GM18867 (cell line): Measurements from ENCODE around the gene DHCR24.

ENCODE experiments used
- ATAC-seq: cut with Tn5 transposase; IDR thresholded peaks from one replicate; pipeline ENCODE4 v1.9.1; 2021; ENCODE audit warnings: mild to moderate bottlenecking, moderate library complexity; ENCODE audit not compliant: unreplicated experiment

Gene DHCR24

DNA sequence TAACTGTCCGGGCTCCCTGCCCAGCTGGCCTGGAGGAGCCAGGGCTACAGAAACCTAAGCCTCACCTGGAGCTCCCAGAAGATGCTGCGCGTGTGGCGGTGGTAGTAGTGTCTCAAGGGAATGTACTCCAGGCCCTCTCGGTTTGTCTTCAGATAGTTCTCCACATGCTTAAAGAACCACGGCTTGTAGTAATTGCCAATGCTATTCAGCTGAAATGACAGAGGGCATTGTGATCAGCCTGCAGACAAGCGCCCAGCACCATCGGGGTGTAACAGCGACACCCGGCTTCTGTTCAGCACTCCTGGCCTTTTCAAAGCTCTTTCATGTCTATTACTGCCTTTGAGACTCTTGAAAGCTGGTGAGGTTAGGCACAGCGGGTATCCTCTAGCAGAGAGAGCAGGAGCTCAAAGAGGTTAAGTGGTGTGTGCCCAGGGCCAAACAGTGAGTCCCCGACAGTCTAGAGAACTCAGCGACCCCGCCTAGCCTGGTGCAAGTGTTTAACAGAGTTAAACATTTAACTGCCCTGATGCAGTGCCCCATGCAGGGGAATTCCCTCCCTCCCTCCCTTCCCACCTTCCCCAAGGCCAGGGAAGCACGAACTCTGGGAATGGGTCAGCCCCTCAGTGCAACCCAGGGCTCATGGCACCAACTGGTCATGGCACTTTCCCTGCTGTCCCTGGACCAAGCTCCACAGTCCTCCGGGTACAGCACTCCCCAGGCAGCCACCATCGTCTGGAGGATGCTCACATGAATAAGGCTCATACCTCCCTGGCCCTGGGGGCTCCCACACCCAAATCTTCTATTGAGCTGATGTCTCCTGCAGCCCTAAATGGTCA is 21.5 kb downstream of the DHCR24 start:
- ATAC-seq: no peak

DNA sequence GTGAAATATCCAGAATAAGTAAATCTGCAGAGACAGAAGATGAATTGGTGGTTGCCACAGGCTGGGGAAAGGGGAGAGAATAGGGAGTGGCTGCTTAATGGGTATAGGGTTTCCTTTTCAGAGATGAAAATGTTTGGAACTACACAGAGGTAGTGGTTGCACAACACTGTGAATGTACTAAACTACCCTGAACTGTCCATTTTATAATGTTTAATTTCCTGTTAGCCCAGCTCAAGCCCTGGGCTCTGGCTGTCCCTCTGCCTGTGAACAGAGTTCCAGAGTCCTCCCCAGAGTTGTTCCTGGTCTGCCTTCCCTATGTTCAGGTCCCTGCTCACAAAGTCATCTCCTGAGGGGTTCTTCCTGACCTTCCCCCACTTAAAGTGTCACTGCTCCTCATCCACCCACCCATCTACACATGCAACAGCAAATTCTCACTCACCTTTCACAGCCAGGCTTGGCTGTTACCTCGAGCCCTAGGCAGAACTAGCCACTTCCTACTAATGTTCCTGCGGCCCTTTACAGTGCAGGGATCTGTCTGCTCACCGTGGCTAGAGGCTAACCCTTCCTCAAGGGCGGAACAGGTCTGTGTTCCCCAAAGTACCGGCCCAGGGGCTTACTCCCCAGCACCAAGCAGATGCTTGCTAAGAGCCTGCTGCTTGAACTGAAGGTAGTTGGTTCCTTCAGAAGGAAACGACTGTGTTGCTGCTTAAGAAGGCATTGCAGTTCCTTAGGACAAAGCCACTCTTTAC is 22.4 kb downstream of the DHCR24 start:
- no peak for ATAC-seq

DNA sequence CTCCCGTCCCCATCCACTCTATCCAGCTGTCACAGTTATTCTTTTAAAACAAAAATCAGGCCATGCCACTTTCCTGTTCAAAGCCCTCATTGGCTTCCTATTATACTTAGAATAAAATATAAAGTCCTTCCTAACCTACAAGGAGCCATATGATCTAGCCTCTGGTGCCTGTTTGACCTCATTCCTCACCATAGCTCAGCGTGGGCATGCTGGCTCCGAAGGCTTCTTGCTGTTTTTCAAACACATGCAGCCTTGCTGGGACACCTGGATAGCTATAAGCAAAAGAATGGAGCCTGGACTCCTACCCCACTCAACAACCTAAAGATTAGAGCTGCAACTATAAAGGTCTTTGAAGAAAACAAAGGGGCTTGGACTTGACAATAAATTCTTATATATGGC is 23.7 kb downstream of the DHCR24 start:
- ATAC-seq: no peak

DNA sequence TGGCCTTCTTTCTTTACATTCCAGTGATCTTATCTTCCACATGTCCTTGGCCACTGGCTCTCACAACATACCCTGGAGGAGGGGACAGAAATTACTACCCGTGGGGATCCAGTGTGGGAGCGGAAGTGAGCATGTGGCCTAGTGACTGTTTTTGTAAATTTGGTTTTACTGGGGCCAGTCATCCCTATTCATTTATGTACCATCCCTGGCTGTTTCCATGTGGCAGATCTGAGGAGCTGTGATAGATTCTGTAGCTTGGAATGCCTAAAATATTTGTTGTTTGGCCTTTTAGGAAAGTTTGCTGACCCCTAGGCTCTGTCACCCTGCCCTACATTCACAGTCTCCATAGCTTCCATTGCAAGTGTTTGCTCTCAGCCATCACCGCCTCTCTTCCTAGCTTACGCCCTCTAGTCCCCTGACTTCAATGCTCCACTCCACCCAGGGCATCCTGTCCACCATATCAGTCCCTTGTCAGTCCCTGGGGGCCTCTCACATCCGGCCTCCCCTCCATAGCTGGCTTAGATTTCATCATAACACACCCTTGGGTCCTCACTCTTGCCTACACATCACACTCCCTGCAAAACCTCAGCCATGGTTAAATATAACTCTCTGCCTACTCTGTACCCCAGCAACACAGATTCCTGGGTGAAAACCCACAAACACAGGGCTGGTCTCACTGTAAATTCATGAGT is 25.8 kb downstream of the DHCR24 start:
- ATAC-seq: peak; percentile 57

DNA sequence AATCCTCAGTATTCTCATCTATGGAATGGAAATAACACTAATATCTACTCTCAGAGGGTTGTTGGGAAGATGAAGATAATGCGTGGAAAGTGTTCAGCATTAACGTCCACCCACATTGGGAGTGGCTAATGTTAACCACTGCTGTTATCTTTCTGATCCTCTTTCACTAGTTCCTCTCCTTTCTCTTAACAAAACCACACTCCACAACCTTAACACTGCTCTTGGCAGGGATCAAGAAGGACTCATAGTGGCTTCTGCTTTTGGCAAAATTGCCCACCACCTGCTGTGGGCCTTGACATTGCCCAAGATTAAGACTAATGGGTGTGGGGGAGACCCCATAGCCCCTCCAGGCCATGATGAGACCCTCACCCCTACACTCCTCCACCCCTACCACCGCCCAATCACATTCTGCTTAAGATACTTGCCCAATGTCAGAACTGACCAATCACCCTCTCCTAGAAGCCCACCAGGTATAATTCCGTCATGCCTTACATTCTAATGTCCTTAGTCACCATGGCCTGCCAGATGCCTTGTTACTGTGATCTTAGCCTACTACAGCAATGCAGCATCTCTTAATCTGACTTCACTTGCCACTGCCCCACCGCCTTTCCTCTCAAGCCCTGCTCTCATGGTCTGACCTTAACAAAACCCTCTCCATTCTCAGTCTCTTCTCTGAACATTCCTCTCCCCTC is 27.1 kb downstream of the DHCR24 start:
- ATAC-seq: no peak

DNA sequence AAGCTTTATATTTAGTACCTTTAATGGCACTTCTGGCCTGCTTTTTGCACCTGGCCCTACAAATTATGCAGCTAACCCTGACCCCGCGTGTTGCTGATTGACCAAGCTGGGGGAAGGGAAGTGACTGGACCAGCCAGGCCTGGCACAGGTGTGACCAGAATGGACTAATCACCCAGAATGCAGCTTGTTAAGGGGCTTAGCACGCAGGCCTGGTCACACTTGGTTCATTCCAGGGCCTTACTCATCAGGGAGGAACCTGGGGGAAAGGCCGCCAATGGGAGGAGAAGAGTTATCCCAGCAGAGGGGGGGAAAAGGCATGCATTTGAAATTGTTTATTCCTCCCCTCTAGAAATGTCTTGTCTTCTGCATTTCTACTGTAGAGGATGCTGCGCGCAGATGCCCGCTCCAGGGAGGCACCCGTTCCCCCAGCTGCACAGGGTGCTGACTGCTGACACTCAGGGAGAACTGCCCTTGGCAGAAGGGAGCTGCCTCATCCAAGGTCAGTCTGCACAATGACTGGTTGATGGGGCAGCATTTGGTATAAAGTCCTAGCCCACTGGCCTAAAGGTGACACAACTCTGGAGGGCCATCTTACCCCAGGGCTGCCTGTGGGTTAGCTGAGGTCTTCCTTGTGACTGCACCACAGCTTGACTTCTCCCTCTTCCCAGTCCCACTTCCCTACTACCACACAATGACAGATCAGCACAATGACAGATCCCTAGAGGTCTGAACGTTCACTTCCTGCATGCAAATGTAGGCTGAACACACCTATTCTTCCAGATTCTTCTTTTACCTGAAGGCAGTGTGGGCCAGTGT is 29.0 kb downstream of the DHCR24 start:
- no peak for ATAC-seq

DNA sequence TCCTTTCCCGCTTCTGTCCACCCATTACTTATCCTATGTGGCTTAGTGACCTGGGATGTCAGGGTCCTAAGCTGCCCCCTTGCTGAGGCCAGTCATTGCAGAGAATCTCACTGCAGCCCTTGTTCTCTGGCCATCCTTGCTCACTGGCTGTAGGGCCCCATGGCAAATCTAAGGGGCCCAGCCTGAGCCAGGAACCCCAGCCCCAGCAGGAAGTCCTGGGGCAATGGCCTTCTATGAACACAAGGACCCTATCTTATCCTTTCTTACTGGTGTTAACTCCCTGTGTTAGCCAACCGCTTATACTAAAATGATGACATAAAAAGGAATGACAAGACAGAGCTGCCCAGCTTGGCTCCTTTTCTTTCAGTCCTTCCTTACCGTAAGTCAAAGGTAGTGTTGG is 29.9 kb downstream of the DHCR24 start:
- ATAC-seq: no peak

DNA sequence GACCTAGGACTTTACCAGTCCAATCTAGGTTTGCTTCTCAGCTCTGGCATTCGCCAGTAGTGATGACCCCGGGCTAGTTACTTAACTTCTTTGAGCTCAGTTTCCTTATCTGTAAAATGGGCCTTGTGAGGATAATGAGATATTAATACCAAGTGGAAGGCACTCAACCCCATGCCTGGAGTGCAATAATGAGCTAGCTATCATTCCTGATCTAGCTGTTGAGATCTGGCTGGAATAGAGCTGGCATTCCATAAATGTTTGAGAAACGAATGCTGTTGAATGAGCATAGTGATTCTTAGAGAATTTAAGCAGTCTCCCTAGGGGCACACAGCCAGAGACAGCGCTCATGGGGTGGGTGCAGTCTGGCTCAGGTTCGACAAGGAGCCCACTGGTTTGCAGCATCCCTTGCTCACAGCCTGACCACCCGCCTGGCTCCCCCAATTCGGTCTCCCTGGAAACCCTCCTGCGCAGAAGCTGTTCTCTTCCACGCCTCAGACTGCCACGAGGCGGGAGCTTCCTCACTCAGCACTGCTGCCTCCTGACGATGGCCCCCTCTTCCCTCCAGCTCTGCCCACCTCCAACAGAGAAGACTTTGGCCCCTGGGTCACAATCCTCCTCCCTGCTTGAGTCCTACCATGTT is 32.5 kb downstream of the DHCR24 start:
- no peak for ATAC-seq

DNA sequence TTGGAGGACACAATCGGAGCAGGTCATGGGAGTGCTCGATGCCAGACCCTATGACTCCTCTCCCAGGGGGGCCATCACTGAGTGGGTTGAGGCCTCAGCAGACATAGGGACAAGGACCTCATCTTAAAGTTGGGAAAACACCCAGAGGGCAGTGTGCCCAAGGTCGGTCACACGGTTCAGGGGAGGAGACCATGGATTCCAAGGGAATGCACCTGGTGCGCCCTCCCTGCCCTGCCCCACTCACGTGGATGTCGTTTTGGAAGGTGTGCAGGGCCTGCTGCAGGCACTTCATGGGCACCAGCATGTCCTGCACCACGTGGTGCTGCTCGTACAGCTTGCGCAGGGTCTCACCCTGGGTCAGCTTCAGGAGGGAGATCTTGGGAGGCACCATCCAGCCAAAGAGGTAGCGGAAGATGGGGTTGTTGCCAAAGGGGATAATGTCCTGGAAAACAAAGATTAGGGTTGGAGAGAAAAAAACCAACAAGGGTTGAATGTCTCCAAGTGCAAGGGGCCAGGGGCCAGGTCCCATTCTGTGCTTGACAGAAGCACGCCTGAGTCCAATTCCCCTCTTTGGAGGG is 33.1 kb downstream of the DHCR24 start:
- no peak for ATAC-seq

DNA sequence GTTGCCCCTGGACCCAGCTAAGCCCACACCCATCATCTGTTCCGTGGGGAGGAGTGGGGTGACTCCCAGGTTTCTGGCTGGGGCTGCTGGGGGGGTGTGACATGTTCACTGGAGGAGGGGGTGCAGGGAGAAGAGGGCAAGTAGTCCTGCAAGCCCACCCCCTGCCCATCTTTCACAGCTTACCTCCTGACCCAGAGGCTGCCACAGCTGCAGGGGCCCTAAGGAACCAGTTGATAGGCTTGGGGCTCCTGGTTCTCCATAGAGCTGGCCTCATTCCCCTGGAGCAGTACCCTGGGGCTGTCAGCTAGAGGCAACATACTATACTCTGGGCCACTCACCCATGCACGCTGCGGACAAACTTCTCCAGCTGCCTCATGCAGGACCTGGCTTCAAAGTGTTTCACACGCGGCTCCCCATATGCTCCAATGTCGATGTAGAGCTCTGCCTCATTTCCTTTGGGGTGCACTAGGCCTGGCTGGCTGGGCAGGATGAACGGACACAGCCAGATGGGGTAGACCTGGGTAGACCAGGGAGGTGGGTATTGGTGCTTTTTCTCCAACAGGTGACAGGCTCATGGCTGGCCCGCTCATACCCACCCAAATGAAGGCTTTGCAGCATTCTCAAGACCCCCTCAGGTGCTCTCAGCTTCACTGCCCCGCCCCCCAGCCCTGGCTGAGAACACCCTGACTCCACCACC is 33.8 kb downstream of the DHCR24 start:
- no peak for ATAC-seq

DNA sequence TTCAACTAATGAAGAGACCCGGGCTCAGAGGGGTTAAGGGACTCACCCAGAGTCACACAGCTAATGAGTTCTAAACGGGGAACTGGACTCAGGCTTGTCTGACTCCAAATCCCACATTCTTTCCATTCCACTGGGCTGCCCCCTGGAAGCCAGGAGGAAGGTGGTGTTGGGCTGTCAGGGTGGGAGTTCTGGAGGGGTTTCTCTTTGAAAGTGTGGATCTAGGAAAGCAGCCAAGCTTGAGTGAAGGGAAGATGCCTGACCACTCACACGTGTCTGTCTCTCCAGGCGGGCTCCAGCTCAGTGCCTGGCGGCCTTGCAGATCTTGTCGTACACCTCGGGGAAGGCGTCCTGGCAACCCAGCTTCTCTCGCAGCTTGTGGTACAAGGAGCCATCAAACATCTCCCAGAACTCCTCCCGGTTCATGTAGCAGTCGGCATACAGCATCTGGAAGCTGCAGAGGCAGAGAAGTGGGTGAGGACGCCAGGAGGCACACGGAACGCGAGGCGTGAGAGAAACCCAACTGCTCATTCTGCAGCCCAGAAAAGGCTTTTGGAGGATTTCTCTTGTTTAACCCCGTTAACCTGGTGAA is 35.0 kb downstream of the DHCR24 start:
- ATAC-seq: no peak

DNA sequence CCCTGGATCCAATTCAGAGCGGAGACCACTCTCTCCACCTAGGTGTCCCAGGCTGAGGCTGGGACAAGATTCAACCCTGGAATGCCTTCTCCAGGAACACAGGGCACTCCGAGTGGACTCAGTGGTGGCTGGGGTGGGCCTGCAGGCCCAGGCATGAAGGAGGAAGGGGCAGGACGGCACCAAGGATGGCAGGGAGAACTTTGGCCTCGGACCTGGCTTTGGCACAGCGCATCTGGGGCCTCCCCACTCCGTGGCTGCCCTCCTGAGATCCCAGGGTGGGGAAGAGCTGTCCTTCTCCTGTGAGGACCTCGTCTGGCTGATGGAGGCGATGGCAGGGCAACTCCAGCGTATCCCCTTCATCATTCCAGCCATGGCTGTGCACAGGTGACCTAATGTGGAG is 35.6 kb downstream of the DHCR24 start:
- ATAC-seq: no peak

DNA sequence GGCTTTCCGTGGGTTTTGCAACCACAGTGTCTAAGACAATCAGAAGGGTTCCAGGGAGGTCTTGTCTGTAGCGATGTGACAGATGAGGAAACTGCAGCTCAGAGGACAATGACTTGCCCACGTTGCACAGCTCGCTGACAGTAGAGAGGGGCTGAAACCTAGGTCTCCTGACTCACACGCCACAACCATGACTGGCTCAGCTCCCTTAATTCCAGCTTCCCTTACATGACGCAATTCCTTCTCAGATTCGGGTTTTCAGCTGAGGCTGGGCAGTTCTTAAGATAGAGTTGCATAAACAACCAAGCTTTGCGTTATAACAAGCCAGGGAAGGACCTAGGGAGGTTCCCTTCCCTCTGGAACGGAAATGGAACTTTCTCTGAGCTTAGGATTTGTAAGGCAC is 36.3 kb downstream of the DHCR24 start:
- ATAC-seq: no peak

DNA sequence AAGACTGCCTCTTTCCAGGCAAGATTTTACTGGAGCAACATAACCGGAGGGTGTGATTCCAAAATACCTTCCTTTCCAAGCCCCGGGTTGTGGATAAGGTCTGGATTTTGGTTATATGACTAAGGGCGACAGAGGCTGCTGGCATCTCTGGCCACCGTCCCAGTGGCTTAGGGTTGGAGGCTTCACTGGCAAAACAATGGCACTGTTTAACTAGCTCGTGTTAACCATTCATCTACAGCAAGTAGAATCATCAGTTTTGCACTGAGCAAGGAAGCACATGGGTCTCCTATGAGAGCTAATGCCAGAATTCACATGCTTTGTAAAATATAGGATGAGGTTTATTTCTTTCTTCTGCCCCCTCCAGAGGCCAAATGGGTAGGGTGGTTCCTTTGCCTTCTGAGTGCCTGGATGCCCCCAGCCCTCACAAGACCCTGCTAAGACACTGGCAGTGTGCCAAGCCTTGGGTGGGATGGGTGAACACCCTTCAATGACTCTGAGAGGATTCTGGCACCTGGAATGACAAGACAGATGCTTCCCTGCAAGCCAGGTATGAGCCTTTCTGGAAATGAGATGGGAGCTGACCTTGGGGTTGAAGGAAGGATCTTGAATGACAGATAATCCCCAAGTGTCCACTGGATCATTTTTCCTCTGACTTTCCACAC is 36.8 kb downstream of the DHCR24 start:
- no peak for ATAC-seq

DNA sequence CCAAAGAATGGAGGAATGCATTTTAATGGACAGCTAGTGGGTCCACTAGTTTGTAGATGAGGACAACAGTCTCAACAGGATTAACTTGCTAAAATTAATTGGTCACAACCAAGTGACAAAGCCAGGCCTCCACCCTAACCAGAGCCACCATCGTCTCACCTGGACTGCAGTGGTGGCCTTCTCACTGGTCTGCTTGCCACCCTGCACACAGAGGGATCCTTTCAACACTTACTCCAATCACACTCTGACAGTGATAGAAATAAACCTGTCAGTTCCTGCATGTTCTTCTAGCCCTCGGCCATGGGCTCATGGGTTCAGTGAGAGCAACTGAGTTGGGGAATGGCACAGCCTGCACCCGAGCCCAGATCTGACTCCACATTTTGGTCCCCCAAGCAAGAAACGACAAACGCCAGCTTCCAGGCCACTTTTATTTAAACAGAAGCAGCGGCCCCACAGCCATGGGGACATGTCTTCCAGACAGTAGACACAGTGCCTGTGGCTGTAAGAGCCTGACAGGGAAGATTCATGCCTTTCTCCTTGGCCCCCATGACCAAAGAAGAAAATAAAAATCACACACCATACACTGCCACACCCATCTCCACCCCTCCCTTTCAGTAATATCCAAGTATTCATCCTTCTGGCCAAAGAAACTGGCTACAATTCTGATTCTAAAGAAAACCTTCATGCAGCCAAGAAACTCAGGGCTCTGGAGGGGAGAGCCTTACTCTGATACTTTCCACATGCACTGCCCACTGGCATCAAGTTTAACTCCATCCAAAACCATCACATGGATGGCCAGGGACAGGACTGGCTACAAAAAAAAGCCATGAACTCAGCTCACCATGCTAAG is 37.6 kb downstream of the DHCR24 start:
- ATAC-seq: no peak

DNA sequence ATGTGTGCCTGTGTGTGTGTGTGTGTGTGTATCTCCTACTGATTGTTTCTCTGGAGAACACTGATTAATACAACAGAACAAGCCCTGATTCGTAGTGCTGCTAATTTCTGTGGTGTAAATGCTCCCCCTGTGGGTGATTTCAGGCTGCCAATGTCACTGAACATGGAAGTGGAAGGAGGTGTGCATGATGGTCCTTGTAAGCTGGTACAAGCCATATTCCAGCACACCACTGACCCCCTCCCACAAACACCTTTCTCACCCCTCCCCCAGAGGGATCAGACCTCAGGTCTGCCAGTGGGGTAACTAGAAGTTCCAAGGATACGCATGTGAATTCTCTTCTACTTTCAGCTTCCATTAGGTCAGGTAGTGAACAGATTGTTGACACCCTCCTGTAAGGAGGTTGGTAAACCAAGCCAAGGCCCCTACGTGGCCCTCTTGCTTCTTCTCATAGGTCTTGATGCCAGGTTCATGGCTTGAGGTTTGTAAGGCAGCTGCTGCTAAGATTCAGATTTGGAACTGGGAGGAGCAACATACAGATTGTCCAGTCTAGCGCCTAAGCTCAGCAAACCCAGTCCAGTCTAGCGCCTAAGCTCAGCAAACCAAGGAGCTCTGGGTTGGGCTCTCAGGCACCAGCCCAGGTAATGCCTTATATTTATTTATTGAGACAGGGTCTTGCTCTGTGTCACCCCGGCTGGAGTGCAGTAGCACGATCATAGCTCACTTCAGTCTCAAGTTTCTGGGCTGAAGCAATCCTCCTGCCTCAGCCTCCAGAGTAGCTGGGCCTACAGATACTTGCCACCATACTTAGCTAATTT is 38.7 kb downstream of the DHCR24 start:
- no peak for ATAC-seq
